Neural progenitor cell (in vitro differentiated cells): ENCODE data around the gene NUP88.

ENCODE experiments used
- CTCF ChIP-seq: fragments of 200-600 bp; sonication (generic); IDR thresholded peaks from 2 replicates; pipeline ENCODE4 v1.5.1; 2017; ENCODE audit warnings: antibody characterized with exemption, mild to moderate bottlenecking
- EZH2 ChIP-seq: fragments of 200-600 bp; sonication (generic); IDR thresholded peaks from 2 replicates; pipeline ENCODE4 v1.6.1; 2017; ENCODE audit warnings: antibody characterized with exemption, mild to moderate bottlenecking, moderate library complexity
- EZH2phosphoT487 ChIP-seq: fragments of 200-600 bp; sonication (generic); IDR thresholded peaks from 2 replicates; pipeline ENCODE4 v1.6.1; 2017; ENCODE audit warnings: antibody characterized with exemption

- TF ChIP-seq CTCF: no peak
- TF ChIP-seq EZH2phosphoT487: no peak
- TF ChIP-seq EZH2: no peak
These were observed 27.3 kb upstream of the NUP88 start for GRCh38 chr17:5446786-5447185.
